Suppressor macrophage treated with lipopolysaccharide for 1 hour (primary cell): Measurements from ENCODE around the gene CNTN4.

Experiments
- DNase-seq, 3 donors: peaks; one replicate each; pipeline ENCODE4 v3.0.0-alpha.2; 2020 to 2022

The CNTN4 gene

GRCh38 chr3:3005146-3005744 is 906.6 kb downstream of the CNTN4 start:
- no peak for DNase-seq

- DNase-seq: no peak
These were observed 914.8 kb downstream of the CNTN4 start for GRCh38 chr3:3013317-3014052.

DNA sequence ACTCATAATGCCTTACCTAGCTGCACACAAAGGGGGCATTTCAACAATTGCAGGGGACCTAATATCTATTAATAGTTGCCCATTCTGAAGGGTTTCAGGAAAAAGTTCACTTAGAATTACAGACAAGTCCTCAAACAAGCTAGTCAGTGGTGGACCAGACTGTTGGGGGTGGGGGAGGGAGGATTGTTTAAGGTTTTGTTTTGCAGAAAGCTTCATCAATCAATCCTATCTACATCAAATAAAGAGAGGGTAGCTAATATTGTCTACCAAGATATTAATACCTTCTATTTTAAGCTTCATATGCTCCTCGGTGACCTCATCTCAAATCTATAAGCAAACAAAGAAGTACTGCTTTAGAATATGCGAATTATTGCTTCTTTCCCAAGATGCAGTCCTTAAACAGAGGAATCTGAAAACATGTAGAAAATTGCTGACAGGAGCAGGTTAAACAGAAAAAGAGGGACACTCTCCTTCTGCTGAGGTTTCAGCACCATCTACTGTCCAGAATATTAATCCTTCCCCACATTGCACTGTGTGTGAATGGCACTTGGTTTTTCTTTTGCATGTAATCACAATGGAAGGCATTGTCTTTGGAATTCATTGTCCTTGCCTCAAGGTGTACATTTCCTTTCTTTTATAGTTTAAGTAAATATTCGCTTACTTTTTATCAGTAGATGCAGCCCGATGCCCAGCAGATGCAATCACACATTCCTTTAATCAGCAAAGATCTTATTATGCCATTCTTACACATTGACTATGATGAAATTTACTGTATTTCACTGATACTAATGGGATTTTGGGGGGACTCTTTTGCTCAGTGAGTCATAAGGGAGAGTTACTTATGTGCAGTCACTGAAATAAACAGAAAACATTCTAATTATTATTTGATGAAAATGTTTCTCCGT is 916.8 kb downstream of the CNTN4 start:
- DNase-seq: no peak

DNA sequence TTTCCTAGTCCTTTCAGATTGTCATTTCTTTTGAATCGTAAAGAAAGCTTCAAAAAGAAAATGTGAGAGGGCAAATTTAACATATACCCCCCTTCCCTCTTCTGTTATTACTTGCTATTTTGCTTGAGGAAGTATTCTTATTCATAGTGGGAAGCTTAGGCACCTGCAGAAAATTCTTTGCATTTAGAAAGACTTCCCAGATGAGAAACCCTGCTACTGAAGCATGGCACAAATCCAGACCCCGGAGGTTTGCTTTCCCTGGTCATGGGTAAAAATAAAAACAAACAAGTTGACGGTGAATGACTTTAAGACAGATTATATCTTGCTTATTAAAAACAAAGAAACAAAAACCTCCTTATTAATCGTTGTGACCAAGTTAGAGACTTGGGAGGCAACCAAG is 917.6 kb downstream of the CNTN4 start:
- no peak for DNase-seq

DNA sequence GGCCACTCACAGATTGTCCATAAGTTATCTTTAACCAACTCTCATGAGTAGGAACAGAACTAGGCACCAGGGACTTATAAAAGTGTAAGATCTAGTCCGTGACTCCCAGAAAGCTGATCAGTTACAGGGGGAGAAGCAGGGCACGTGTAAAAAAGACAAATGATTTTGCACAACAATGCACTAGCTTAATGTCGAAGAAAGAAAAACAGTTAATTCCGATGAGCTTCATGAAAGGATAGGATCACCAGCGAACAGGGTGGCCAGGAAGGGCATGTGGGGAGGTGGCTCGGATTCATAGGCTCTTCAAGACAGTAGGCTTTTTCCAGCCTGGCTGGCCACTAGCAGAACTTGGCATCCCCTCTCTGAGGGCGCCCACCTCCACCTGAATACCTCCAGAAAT is 921.5 kb downstream of the CNTN4 start:
- no peak for DNase-seq

- no peak for DNase-seq
These were observed 924.6 kb downstream of the CNTN4 start for GRCh38 chr3:3023111-3023745.

GRCh38 chr3:3027976-3028567 is 929.4 kb downstream of the CNTN4 start:
- DNase-seq: no peak

DNA sequence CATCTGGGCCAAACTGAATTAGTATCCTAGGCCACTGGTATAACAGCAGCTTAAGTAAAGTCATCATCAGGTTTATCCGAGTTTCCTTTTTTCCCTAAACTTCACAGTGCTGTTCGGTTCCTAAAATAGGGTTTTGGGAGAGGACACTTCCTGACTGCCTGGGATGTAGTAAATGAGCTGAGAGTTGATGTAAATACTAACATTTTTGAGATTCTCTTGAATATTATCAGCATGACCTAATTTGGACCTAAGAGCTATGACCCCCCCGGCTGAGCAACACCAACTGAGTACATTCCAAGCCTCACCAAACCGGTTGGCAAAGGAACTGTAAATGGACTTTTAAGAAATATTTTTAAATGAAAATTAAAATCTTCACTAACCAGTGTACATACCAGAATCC is 932.7 kb downstream of the CNTN4 start:
- no peak for DNase-seq

DNA sequence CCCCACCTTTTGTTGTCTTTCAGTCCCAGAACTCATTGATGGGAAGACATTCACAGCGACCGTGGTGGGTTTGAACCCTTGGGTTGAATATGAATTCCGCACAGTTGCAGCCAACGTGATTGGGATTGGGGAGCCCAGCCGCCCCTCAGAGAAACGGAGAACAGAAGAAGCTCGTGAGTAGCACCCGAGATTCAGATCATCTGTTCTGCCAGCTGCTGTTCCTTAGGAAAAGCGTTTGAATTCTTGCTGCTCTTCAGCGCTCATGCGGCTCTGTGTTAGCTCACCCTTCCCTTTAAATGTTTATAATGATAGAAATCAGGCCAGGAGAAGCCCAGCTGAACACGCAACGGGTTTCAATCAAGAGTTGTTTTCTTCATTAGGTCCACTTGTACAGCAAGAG is 938.5 kb downstream of the CNTN4 start:
- DNase-seq: no peak

DNA sequence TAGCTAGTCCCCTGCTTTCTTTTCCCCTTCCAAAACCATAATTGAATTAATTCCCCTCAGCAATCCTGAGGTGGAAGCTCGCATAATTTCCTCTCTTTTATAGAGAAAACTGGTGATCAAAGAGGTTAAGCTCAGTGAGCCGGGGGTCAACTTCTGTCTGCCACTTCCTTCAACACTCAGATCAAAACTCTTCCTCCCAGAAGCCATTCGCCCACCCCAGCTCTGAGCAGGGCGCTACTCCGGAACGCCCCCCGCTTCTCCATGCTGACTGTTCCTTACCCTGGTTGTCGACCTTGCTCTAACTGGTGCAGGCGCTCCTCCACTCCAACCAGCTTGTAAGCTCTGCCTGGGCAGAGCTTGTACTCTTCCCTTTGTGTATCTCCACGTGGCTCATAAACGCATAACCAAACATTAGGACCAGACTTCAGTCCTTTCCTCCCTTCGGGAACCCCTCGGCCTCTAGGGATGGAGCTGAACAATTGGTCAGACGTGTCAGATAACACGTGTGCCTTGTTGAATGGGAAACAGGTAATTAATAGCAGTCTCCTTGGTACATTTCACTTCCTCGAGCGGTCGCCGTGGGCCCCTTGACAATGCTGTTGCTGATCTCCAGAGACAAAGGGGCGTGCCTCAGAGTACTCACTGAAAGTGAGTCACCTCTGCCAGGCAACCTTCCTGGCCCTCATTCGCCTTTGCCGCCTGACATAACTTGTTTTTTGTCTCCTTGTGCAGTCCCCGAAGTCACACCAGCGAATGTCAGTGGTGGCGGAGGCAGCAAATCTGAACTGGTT is 939.7 kb downstream of the CNTN4 start:
- DNase-seq: no peak

GRCh38 chr3:3053974-3054373 is 955.3 kb downstream of the CNTN4 start:
- no peak for DNase-seq

DNA sequence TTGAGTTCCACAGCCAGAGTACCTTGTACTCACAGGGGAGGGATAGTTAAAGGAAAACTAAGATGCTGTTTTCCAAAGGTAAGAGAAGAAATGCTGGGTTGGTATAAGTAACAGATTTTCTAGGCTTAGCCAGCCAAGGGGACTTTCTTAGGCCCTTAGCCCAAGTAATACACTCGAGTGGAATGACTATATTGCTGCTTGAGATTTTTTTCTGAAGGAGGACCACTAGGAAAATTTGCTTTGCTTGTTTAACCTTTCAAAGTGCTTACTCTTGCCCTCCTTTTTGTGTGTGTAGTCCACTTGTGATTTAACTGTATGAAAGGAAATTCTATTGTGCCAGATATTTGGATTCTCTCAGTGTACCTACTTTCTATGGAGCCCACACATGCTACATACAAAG is 961.0 kb downstream of the CNTN4 start:
- DNase-seq: no peak

- DNase-seq: no peak
These were observed 965.6 kb downstream of the CNTN4 start for GRCh38 chr3:3064297-3064696.

- DNase-seq: no peak
These were observed 967.2 kb downstream of the CNTN4 start for GRCh38 chr3:3065876-3066275.

GRCh38 chr3:3066378-3066777 is 967.7 kb downstream of the CNTN4 start:
- DNase-seq: no peak

- no peak for DNase-seq
These were observed 968.2 kb downstream of the CNTN4 start for GRCh38 chr3:3066910-3067309.

DNA sequence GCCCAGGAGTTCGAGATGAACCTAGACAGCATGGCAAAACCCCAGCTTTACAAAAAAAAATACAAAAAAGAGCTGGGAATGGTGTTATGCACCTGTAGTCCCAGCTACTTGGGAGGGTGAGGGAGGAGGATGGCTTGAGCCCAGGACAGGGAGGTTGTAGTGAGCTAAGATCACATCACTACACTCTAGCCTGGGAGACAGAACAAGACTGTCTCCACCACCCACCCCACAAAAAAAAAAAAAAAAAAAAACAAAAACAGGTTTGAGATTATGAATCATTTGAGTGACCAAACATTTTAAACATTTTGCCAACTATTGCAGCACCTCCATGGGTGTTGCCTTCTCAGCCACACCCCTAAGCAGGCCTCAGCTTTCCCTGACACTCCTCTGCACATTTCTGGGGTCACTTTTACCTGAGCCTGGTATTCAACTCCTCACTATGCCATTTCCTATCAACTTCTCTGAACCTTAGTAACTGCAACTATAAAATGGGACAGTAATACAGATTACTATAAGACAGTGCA is 969.8 kb downstream of the CNTN4 start:
- no peak for DNase-seq

DNA sequence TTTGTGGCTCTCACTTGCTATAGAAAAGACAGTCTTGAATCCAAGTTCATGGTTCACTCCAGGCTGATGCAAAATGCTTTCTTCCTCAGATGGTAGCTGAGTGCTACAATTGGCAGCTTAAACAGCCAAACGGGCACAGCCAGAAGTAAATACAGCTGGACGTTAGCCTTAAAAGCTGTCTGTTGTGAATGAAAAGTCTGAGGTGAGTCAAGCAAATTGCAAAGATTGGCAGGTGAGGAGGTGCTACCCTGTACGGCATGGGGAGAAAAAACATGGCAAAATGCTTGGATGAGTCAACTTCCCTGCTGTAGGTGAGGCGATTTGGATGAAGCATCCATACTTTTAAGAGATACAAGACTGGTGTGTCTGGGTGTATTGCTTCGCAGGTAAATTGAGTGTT is 971.1 kb downstream of the CNTN4 start:
- no peak for DNase-seq

- no peak for DNase-seq
These were observed 972.5 kb downstream of the CNTN4 start for GRCh38 chr3:3071136-3071535.

DNA sequence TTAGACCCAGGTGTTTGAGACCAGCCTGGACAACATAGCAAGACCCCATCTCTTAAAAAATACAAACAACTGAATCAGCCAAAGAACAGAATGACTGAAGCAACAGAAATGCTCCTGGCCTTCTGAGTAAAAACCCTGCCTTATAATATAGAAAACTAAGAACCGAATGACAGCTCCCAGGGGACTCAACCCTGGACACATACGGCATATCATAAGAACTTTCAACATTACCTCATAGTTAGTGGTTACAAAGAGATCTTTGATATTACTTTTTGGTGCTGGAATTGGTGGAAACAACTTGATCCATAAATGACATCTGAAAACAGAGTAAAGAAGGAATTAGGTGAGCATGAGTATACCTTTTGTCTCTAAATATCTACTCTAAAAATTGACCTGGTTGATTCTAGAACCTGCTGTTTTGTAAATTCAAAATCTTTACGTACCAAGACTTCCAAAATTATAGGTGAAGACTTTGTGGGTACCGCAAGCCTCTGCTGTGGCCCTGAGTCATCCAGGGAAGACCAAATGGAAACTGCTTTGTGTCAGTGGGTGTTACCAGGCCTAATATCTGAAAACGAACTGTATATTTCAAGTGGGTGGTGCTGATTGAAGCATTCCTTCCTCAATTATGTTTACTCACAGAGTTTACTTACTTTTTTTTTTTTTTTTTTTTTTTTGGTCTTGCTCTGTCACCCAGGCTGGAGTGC is 976.0 kb downstream of the CNTN4 start:
- DNase-seq: no peak

DNA sequence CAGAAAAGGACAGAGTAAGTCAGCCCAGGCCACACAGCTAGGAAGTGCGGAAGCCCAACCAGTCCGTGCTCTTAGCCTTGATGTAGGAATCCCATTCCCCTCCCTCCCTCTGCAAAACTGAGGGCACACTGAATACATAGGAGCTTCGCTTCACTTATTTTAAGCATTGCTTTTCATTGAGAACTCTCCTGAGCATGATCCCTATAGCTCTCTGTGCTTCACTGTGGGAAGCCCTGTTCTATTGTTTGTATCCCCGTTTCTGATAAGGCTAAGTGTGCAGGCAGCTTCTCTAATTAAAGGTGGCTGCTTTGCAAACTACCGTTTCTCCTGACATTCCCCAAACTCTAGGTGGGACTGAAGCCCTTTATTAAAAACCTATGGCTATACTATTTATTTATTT is 981.6 kb downstream of the CNTN4 start:
- no peak for DNase-seq
